ENCODE data around the gene NPIPA5. TPM values are rescaled to one million over a fixed set of nuclear protein-coding genes. Genes with fewer than 3 reads are reported as not detected.
"Not testable (repeated sequence)": the region's sequence is repeated elsewhere in the genome, so short reads cannot be mapped to it uniquely, and the experiment has no call there.

Gene NPIPA5
- polyA plus RNA-seq, 2 of the 4 experiments (the other 2 are of a cell fraction), result 1.6 TPM; not detected in 1

DNA sequence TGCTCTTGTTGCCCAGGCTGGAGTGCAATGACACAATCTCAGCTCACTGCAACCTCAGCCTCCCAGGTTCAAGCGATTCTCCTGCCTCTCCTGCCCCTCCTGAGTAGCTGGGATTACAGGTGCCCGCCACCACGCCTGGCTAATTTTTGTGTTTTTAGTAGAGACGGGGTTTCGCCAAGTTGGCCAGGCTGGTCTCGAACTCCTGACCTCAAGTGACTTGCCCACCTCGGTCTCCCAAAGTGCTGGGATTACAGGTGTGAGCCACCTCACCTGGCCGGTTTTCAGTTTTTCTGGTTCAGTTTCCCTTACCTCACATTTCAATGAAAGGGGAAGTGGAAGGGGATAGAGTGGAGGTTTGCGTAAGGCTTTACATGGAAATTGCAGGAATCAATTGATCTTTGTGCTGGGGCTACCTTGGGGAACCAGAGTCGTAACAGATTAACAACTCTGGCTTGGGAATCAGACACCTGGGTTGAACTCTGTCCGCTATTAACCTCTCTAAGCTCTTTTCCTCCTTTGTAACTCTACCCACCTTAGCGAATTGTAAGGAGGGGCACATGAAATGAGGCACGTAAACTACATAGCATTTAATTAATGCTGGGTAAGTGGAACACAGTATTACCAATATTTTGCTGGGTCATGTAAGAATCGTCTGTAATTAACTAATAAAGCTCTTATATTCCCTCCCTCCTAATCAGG lies 20.7 kb upstream of the NPIPA5 start:
- Histone ChIP-seq H3K27ac (no peak overlapping the region), H3K9me3 (no peaks in the 10 kb centered on the region), H3K4me1 (peaks cover 4% of the 10 kb centered on the region; the same call in 1 of the 3 replicates), H3K4me3 (no peak overlapping the region), H3K4me2 (no peak overlapping the region)
- DNase-seq (ENCODE audit: low read depth in 1 of 2, low spot score in 1 of 2), result no peak
- ChIA-PET POLR2A (no interaction called here), CTCF (interaction anchor here (0.7 to 1.0 kb wide), 2 partner anchors 36 to 60 kb away, joined by 3 to 6 read pairs; no protein-coding TSS in a partner anchor)
- FAIRE-seq, result no peak
- no peak for ATAC-seq
- TF ChIP-seq ZFP36 (IDR thresholded peaks at IDR 0.05; ENCODE audit: borderline replicate concordance, partially characterized antibody) (no peak), ZC3H11A (IDR thresholded peaks at IDR 0.05) (no peak), E2F6 (IDR thresholded peaks at IDR 0.05; ENCODE audit: borderline replicate concordance, low read depth) (no peak), CEBPB (IDR thresholded peaks at IDR 0.05) (no peak), MAZ (IDR thresholded peaks at IDR 0.05; ENCODE audit: borderline replicate concordance, low read depth, low read length) (no peak), ELK1 (IDR thresholded peaks at IDR 0.05; ENCODE audit: low read depth, low read length) (no peak), POLR2AphosphoS2 (conservative IDR thresholded peaks at IDR 0.05; ENCODE audit: low read length) (no peak), HOXA7 (CRISPR knock-in tag; IDR thresholded peaks at IDR 0.05) (no peak), TFCP2L1 (CRISPR knock-in tag; IDR thresholded peaks at IDR 0.05) (no peak), NR3C1 (IDR thresholded peaks at IDR 0.05) (no peak), CBX8 (IDR thresholded peaks at IDR 0.05) (no peak), HEYL (CRISPR knock-in tag; IDR thresholded peaks at IDR 0.05) (no peak), RAD21 (conservative IDR thresholded peaks at IDR 0.05 in 1 of 2, IDR thresholded peaks at IDR 0.05 in 1 of 2) (no peak), FOSL2 (IDR thresholded peaks at IDR 0.05) (no peak), FOSL2 (CRISPR knock-in tag; IDR thresholded peaks at IDR 0.05) (no peak), RARB (CRISPR knock-in tag; IDR thresholded peaks at IDR 0.05) (no peak), JUN (IDR thresholded peaks at IDR 0.05) (no peak)
- TF ChIP-seq, protein P1, sequence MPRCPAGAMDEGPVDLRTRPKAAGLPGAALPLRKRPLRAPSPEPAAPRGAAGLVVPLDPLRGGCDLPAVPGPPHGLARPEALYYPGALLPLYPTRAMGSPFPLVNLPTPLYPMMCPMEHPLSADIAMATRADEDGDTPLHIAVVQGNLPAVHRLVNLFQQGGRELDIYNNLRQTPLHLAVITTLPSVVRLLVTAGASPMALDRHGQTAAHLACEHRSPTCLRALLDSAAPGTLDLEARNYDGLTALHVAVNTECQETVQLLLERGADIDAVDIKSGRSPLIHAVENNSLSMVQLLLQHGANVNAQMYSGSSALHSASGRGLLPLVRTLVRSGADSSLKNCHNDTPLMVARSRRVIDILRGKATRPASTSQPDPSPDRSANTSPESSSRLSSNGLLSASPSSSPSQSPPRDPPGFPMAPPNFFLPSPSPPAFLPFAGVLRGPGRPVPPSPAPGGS (IDR thresholded peaks at IDR 0.05), result no peak
- 85% methylated on average over 14 of the region's 14 CpGs for WGBS (ENCODE audit: missing lambda C conversion rate)

DNA sequence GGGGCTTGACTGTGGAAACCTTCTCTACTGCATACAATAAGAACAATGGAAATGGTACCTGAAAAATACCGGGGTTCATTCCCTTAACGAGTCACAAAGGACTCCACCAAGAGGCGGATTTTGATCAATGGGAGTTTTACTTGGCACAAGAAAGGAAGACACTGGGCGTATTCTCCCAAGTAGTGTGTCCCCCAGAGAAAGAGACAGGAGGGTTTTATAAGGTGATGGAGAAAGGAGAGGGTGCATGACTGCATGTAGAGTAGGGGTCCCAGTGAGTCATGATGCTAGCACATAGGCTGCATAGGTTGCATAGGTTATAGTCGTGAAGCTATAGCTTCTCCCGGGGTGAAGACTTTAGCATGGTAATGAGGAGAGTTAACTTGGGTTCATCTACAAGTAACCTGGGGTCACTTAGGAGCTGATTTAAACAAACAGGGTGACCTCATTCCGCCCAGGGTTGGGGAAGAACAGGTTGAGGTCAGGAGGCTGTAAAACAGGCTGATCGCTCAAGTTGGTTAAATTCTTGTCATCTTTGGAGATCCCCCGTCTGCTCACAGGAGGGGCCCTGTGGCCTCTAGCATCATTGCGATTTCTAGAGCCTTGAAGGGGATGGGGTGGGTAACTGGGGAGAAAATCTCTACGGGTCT lies 19.0 kb upstream of the NPIPA5 start:
- 89% methylated on average over 11 of the region's 11 CpGs for WGBS (ENCODE audit: missing lambda C conversion rate)
- peaks cover 4% of the 10 kb centered on the region; the same call in 1 of the 3 replicates for H3K4me1 ChIP-seq
- peak overlapping the region; percentile 96; the same call in 1 of the 3 replicates for H3K4me2 ChIP-seq
- no peak for FAIRE-seq
- CTCF ChIA-PET, result no interaction called here
- TF ChIP-seq CHD4 (IDR thresholded peaks at IDR 0.05; ENCODE audit: borderline replicate concordance), result no peak
- TF ChIP-seq HEYL (CRISPR knock-in tag; IDR thresholded peaks at IDR 0.05), result no peak
- TF ChIP-seq MAZ (IDR thresholded peaks at IDR 0.05; ENCODE audit: borderline replicate concordance, low read depth, low read length), result no peak
- TF ChIP-seq RFX5 (IDR thresholded peaks at IDR 0.05), result no peak
- no peak for TF ChIP-seq RNF2 (IDR thresholded peaks at IDR 0.05; ENCODE audit: borderline replicate concordance, low read depth)
- no peak for TF ChIP-seq KDM5A (IDR thresholded peaks at IDR 0.05)
- no peak for TF ChIP-seq CEBPB (IDR thresholded peaks at IDR 0.05)
- TF ChIP-seq TFCP2L1 (CRISPR knock-in tag; IDR thresholded peaks at IDR 0.05), result no peak
- H3K9me3 ChIP-seq, result no peaks in the 10 kb centered on the region
- DNase-seq (ENCODE audit: low read depth in 1 of 2, low spot score in 1 of 2), result no peak
- ATAC-seq, result no peak
- no peak overlapping the region for H3K27ac ChIP-seq
- POLR2A ChIA-PET, result no interaction called here
- no peak overlapping the region for H3K4me3 ChIP-seq

DNA sequence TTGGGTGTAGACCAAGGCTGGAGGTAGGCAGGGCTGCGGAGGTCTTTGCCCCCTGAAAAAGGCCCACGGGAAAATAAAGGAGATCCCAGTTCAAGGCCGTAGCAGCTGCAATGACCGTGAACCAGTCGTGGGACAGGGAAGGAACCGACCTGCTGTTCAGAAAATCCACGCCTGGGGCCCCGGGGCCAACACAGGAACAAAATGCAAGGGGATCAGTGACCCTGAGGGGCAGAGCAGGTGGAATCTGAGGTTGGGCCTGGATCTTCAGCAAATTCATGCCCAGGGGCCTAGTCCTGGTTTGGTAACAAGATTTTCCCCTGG lies 18.4 kb upstream of the NPIPA5 start:
- H3K4me1 ChIP-seq; ATAC-seq; H3K9me3 ChIP-seq; FAIRE-seq; DNase-seq (ENCODE audit: low read depth in 1 of 2, low spot score in 1 of 2); CTCF ChIA-PET; POLR2A ChIA-PET: not testable (repeated sequence)
- peak overlapping the region; percentile 96 for H3K4me2 ChIP-seq
- H3K27ac ChIP-seq, result peak overlapping the region; percentile 74 to 91; a peak in 5 of 6 replicates
- peak overlapping the region; percentile 66 for H3K4me3 ChIP-seq
- WGBS (ENCODE audit: missing lambda C conversion rate), result 93% methylated on average over 8 of the region's 8 CpGs
